Right kidney (tissue), 1 donor: ENCODE measurements around the gene NFKB1.
A peak's percentile ranks its signal among the peaks of the same experiment; 100 is the strongest.
"Not testable (repeated sequence)": the region's sequence is repeated elsewhere in the genome, so short reads cannot be mapped to it uniquely, and the experiment has no call there.

Source experiments
- DNase-seq: peaks from one replicate; pipeline ENCODE4 v3.0.0-alpha.2; 2016

NFKB1 gene

GRCh38 chr4:102599455-102599854, 98.3 kb downstream of the NFKB1 start:
- DNase-seq = no peak

- DNase-seq = no peak
Observed at GRCh38 chr4:102599886-102600285, 98.7 kb downstream of the NFKB1 start.

- DNase-seq = no peak
Observed at GRCh38 chr4:102600689-102601088, 99.5 kb downstream of the NFKB1 start.

GRCh38 chr4:102601586-102602227, 100.5 kb downstream of the NFKB1 start:
- no peak for DNase-seq

GRCh38 chr4:102604222-102604940, 103.2 kb downstream of the NFKB1 start:
- no peak for DNase-seq

GRCh38 chr4:102606261-102606660, 105.1 kb downstream of the NFKB1 start:
- no peak for DNase-seq

- DNase-seq = no peak
Observed at GRCh38 chr4:102606846-102607450, 105.8 kb downstream of the NFKB1 start.

GRCh38 chr4:102608190-102608589, 107.0 kb downstream of the NFKB1 start:
- no peak for DNase-seq

- DNase-seq = no peak
Observed at GRCh38 chr4:102610007-102610406, 108.8 kb downstream of the NFKB1 start.

GRCh38 chr4:102610476-102610875, 109.3 kb downstream of the NFKB1 start:
- no peak for DNase-seq

- no peak for DNase-seq
Observed at GRCh38 chr4:102612210-102612609, 111.1 kb downstream of the NFKB1 start.

GRCh38 chr4:102612824-102613366, 111.7 kb downstream of the NFKB1 start:
- no peak for DNase-seq

- DNase-seq = no peak
Observed at GRCh38 chr4:102614801-102615200, 113.6 kb downstream of the NFKB1 start.

- no peak for DNase-seq
Observed at GRCh38 chr4:102616636-102617035, 115.5 kb downstream of the NFKB1 start.

- not testable (repeated sequence) for DNase-seq
Observed at GRCh38 chr4:102619021-102619420, 117.9 kb downstream of the NFKB1 start.

- not testable (repeated sequence) for DNase-seq
Observed at GRCh38 chr4:102619776-102620631, 118.8 kb downstream of the NFKB1 start.

- peak; percentile 55 for DNase-seq
Observed at GRCh38 chr4:102620697-102621497, 119.7 kb downstream of the NFKB1 start.

GRCh38 chr4:102623622-102624021, 122.5 kb downstream of the NFKB1 start:
- DNase-seq = no peak

- DNase-seq = no peak
Observed at GRCh38 chr4:102624505-102624904, 123.3 kb downstream of the NFKB1 start.

GRCh38 chr4:102625232-102625930, 124.2 kb downstream of the NFKB1 start:
- DNase-seq = no peak
